ES-I3 (cell line): ENCODE results near the gene PHYHD1.
"Not testable (repeated sequence)": the region's sequence is repeated elsewhere in the genome, so short reads cannot be mapped to it uniquely, and the experiment has no call there.

Source experiments
- H3K36me3 ChIP-seq: 2 replicates; pipeline ENCODE4 v1.6.1; 2013; ENCODE audit warnings: mild to moderate bottlenecking, low read length, control low read depth, moderate library complexity; ENCODE audit not compliant: insufficient read depth
- H3K4me1 ChIP-seq: 2 replicates; pipeline ENCODE4 v1.6.1; 2013; ENCODE audit warnings: mild to moderate bottlenecking, control low read depth, low read length; ENCODE audit not compliant: insufficient read depth
- H3K9ac ChIP-seq: 2 replicates; pipeline ENCODE4 v1.6.1; 2013; ENCODE audit warnings: low read depth, mild to moderate bottlenecking, low read length, moderate library complexity
- H3K9me3 ChIP-seq: 2 replicates; pipeline ENCODE4 v1.6.1; 2013; ENCODE audit warnings: mild to moderate bottlenecking, low read length, moderate library complexity; ENCODE audit not compliant: control insufficient read depth, insufficient read depth

Gene PHYHD1

GRCh38 chr9:128946571-128947276 lies 25.9 kb downstream of the PHYHD1 start:
- H3K36me3 ChIP-seq, result no peaks in the 10 kb centered on the region
- peak overlapping the region; percentile 97 for H3K9ac ChIP-seq
- no peaks in the 10 kb centered on the region; the same call in 1 of the 2 replicates for H3K4me1 ChIP-seq
- H3K9me3 ChIP-seq, result no peaks in the 10 kb centered on the region

GRCh38 chr9:128947277-128947526 lies 26.4 kb downstream of the PHYHD1 start:
- Histone ChIP-seq H3K4me1 (no peaks in the 10 kb centered on the region; the same call in 1 of the 2 replicates), H3K9me3 (no peaks in the 10 kb centered on the region), H3K36me3 (no peaks in the 10 kb centered on the region), H3K9ac (peak overlapping the region; percentile 97)

- Histone ChIP-seq H3K9me3 (no peaks in the 10 kb centered on the region), H3K4me1 (no peaks in the 10 kb centered on the region; the same call in 1 of the 2 replicates), H3K9ac (peak within 1 kb of the TSS; percentile 97), H3K36me3 (no peaks in the 10 kb centered on the region)
Measured at GRCh38 chr9:128947527-128948301, 26.9 kb downstream of the PHYHD1 start, which contains the start of the genes DOLK and NUP188. TSS of gene DOLK (minus strand) at chr9:128947603. CDS start at chr9:128947303, 300 bp downstream. TSS of gene NUP188 (plus strand) at chr9:128947699. CDS start at chr9:128947720, 21 bp downstream.

- H3K36me3 ChIP-seq, result peaks cover 10% of the 10 kb centered on the region
- not testable (repeated sequence) for H3K4me1 ChIP-seq, H3K9me3 ChIP-seq, H3K9ac ChIP-seq
Measured at GRCh38 chr9:128961403-128961802, 40.6 kb downstream of the PHYHD1 start.

GRCh38 chr9:128969491-128969890 lies 48.7 kb downstream of the PHYHD1 start:
- Histone ChIP-seq H3K9me3 (no peaks in the 10 kb centered on the region), H3K36me3 (peaks cover 15% of the 10 kb centered on the region; the same call in 1 of the 2 replicates), H3K4me1 (no peaks in the 10 kb centered on the region), H3K9ac (no peak overlapping the region)

GRCh38 chr9:128972956-128973355 lies 52.2 kb downstream of the PHYHD1 start:
- no peak overlapping the region for H3K9ac ChIP-seq
- H3K36me3 ChIP-seq, result peaks cover 20% of the 10 kb centered on the region
- no peaks in the 10 kb centered on the region for H3K9me3 ChIP-seq
- no peaks in the 10 kb centered on the region for H3K4me1 ChIP-seq

GRCh38 chr9:128979111-128979510 lies 58.3 kb downstream of the PHYHD1 start:
- Histone ChIP-seq H3K36me3 (peaks cover 34% of the 10 kb centered on the region), H3K9ac (no peak overlapping the region), H3K9me3 (no peaks in the 10 kb centered on the region), H3K4me1 (no peaks in the 10 kb centered on the region)

- peaks cover 45% of the 10 kb centered on the region for H3K36me3 ChIP-seq
Measured at GRCh38 chr9:128983536-128983935, 62.8 kb downstream of the PHYHD1 start.

GRCh38 chr9:128986671-128987070 lies 65.9 kb downstream of the PHYHD1 start:
- Histone ChIP-seq H3K9ac (no peak overlapping the region), H3K4me1 (no peaks in the 10 kb centered on the region), H3K9me3 (no peaks in the 10 kb centered on the region), H3K36me3 (peaks cover 38% of the 10 kb centered on the region)

More at GRCh38 chr9:128983536-128983935, 62.8 kb downstream of the PHYHD1 start:
- Histone ChIP-seq H3K9me3 (no peaks in the 10 kb centered on the region), H3K9ac (no peak overlapping the region), H3K4me1 (no peaks in the 10 kb centered on the region)

- no peaks in the 10 kb centered on the region for H3K9me3 ChIP-seq
- H3K36me3 ChIP-seq, result peaks cover 33% of the 10 kb centered on the region
- H3K4me1 ChIP-seq, result no peaks in the 10 kb centered on the region
- H3K9ac ChIP-seq, result no peak overlapping the region
Measured at GRCh38 chr9:128987805-128988204, 67.0 kb downstream of the PHYHD1 start.
